Activated CD8-positive, alpha-beta memory T cell treated with anti-CD3 and anti-CD28 coated beads, Interleukin-2, amount 10 ng/mL, durations not matched to agents 7 days and 5 days (primary cell): ENCODE measurements around the gene UQCRC2. TPM values are rescaled to one million over a fixed set of nuclear protein-coding genes. Genes with fewer than 3 reads are reported as not detected.

Source experiments
- ATAC-seq: fragments of 150-1000 bp; cut with Tn5 transposase; one replicate; pipeline ENCODE4 v1.10.0; 2021; ENCODE audit warnings: moderate library complexity
- CTCF ChIA-PET: fragments of 350-600 bp; sonication (Branson Sonifier 250); formaldehyde crosslinking; loops from one replicate; lab custom pipeline; 2021; ENCODE audit warnings: antibody characterized with exemption; lab: Charles Lee
- DNase-seq: peaks from one replicate; pipeline ENCODE4 v3.0.0-alpha.2; 2020
- H3K27ac Mint-ChIP-seq: one replicate; pipeline ENCODE4 v1.8.0; 2021; ENCODE audit warnings: mild to moderate bottlenecking, mixed read lengths
- H3K27me3 Mint-ChIP-seq: one replicate; pipeline ENCODE4 v1.8.0; 2021; ENCODE audit warnings: mixed read lengths
- H3K36me3 Mint-ChIP-seq: one replicate; pipeline ENCODE4 v1.8.0; 2021; ENCODE audit warnings: mild to moderate bottlenecking, mixed read lengths
- H3K4me1 Mint-ChIP-seq: one replicate; pipeline ENCODE4 v1.8.0; 2021; ENCODE audit warnings: mixed read lengths
- H3K4me3 Mint-ChIP-seq: one replicate; pipeline ENCODE4 v1.8.0; 2021; ENCODE audit warnings: mild to moderate bottlenecking, moderate library complexity, mixed read lengths
- H3K9me3 Mint-ChIP-seq: one replicate; pipeline ENCODE4 v1.8.0; 2022; ENCODE audit warnings: low read depth, mixed read lengths
- total RNA-seq, 2 experiments: library from RNA; stranded (reverse); gene quantifications; one replicate each; pipeline ENCODE4 v1.2.3, GENCODE V29; 2021

The UQCRC2 gene
- total RNA-seq, 2 experiments from 2014 or later, result 217 to 279 TPM

GRCh38 chr16:22005746-22006145 is 52.6 kb downstream of the UQCRC2 start:
- ATAC-seq, result no peak
- no peak overlapping the region for H3K27ac Mint-ChIP-seq
- H3K4me3 Mint-ChIP-seq, result no peak overlapping the region
- H3K9me3 Mint-ChIP-seq, result no peaks in the 10 kb centered on the region
- no peaks in the 10 kb centered on the region for H3K27me3 Mint-ChIP-seq
- no peak for DNase-seq
- H3K4me1 Mint-ChIP-seq, result peaks cover 28% of the 10 kb centered on the region
- H3K36me3 Mint-ChIP-seq, result no peaks in the 10 kb centered on the region
- CTCF ChIA-PET, result interaction anchor here (1.2 to 16.4 kb wide), 3 partner anchors 72 to 182 kb away, joined by 5 to 296 read pairs (median 102); no protein-coding TSS in a partner anchor

DNA sequence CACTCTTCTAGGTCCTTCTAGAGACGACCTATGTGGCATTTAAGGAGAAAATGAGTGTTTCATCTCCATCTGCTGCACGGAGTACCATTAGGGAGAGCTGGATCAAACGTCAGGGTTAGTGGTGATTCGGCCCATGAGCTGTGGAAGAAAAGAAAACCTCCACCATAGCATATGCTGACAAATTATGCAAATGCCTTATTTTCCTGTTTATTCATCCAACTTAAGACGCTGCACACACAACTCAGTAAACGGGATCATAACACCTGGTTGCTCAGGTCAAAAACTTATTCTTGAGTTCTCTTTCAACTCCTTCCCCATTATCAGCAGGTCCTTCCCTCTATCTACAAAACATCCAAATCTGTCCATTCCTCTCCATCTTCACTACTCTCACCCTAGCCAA is 53.5 kb downstream of the UQCRC2 start:
- CTCF ChIA-PET, result interaction anchor here (1.2 to 16.4 kb wide), 4 partner anchors 26 to 181 kb away, joined by 3 to 296 read pairs (median 54); no protein-coding TSS in a partner anchor
- DNase-seq (no peak), ATAC-seq (no peak)
- Mint-ChIP-seq H3K27me3 (no peaks in the 10 kb centered on the region), H3K9me3 (no peaks in the 10 kb centered on the region), H3K4me1 (peaks cover 27% of the 10 kb centered on the region), H3K36me3 (no peaks in the 10 kb centered on the region), H3K27ac (peak overlapping the region; percentile 70), H3K4me3 (peak overlapping the region; percentile 77)

DNA sequence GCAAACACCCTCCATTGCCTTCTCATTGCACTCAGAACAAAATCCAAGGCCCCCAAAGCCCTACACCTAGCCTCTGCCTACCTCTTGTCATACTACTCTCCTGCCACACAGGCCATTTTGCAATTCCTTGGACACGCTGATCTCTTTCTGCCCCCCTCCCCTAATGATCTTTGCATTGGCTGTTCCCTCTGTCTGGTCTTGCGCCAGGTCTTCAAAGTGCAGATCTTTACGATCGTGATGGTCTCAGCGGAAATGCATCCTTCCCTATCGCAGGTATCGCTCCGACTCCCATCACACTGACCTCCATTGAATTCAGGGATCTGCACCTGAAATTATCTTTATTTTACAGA is 54.0 kb downstream of the UQCRC2 start:
- CTCF ChIA-PET, result interaction anchor here (0.7 to 16.4 kb wide), 6 partner anchors 26 to 290 kb away, joined by 3 to 296 read pairs (median 7); partner anchors contain the start of gene POLR3E
- H3K4me3 Mint-ChIP-seq, result peak overlapping the region; percentile 77
- H3K9me3 Mint-ChIP-seq, result no peaks in the 10 kb centered on the region
- DNase-seq (no peak), ATAC-seq (no peak)
- H3K36me3 Mint-ChIP-seq, result no peaks in the 10 kb centered on the region
- H3K27ac Mint-ChIP-seq, result peak overlapping the region; percentile 70
- H3K4me1 Mint-ChIP-seq, result peaks cover 29% of the 10 kb centered on the region
- H3K27me3 Mint-ChIP-seq, result no peaks in the 10 kb centered on the region

DNA sequence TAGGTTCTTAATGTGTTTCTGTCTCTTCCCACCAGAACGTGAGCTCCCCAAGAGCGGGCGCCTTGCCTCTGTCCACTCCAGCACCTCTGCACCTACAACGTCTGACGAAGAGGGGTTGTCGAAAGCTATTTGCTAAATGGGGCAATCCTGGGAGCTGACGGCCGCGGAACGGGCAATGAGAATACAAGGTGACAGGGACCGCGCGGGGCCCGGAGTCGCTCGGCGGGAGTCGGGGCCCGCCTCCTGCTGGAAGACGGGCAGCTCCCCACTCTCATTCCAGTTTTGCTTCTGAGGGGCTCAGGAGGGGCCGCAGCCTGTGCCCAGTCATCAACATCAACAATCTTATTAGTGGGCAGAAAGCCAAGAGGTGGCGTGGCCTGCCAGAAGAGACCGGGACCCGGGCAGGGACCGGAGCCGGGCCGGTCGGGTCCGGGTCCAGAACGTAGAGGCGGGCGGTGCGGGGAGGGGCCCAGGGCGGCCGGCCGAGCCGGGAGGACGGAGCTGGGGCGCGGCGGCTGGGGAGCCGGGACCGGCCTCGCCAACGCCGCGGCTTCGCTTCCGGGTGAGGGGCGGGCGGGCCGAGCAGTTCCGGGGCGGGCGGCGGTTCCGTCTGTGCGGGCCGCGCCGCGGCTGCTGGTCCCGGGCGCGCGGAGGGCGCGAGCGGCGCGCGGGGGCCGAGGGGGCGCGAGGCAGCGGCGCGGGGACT is 54.5 kb downstream of the UQCRC2 start, which contains the start of gene MOSMO:
Gene MOSMO, plus strand, starts transcription at position 603 of the 706 bp plus-strand sequence. CDS start 191 bp downstream, outside the sequence.
- Mint-ChIP-seq H3K36me3 (no peaks in the 10 kb centered on the region), H3K9me3 (no peaks in the 10 kb centered on the region), H3K27ac (peak within 1 kb of the TSS; percentile 81), H3K4me1 (peaks cover 34% of the 10 kb centered on the region), H3K4me3 (peak within 1 kb of the TSS; percentile 85), H3K27me3 (no peaks in the 10 kb centered on the region)
- DNase-seq (peak; percentile 73), ATAC-seq (peak; percentile 96)
- CTCF ChIA-PET, result interaction anchor here (0.7 to 16.4 kb wide), 6 partner anchors 16 to 289 kb away, joined by 3 to 296 read pairs (median 6); partner anchors contain the start of gene POLR3E

DNA sequence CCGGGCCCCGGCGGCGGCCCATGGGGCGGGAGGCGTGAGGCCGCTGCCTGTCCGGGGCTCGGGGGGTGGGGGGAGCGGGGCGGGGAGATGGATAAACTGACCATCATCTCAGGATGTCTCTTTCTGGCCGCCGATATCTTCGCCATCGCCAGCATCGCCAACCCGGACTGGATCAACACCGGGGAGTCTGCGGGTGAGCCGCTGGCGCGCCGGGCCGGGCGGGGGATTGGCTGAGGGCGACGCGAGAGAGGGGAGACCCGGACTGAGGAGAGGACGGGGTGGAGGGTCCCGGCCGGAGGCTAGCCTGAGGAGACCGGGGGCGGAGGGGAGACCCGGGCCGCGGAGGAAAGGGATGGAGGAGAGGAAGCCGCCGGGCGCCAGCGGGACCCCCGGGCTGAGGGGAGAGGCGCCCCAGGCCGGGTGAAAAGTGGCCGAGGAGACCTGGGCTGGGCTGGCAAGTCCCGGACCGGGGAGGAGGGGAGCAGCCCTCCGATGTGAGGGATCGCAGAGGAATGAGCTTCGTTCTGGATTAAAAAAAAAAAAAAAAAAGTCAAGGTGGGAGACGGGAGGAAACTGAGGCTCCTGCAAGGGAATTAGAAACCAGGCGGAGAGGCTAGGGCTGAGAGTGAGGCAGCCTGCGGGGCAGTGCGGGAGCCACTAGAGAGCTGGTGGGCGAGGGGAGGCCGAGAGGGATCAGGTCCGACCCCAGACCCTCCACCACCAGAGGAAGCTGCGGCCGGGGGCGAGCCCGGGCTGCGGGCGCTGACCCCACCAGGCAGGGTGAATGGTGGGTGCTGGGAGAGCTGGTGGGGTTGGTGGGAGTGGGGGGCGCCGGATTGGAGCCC is 55.3 kb downstream of the UQCRC2 start:
- H3K4me1 Mint-ChIP-seq, result peaks cover 37% of the 10 kb centered on the region
- H3K27ac Mint-ChIP-seq, result peak overlapping the region; percentile 81
- ATAC-seq (peak; percentile 50), DNase-seq (peak; percentile 52)
- peak overlapping the region; percentile 85 for H3K4me3 Mint-ChIP-seq
- CTCF ChIA-PET, result interaction anchor here (0.7 to 16.4 kb wide), 13 partner anchors 8 to 292 kb away, joined by 3 to 296 read pairs (median 5); no protein-coding TSS in a partner anchor
- H3K27me3 Mint-ChIP-seq, result no peaks in the 10 kb centered on the region
- H3K9me3 Mint-ChIP-seq, result no peaks in the 10 kb centered on the region
- no peaks in the 10 kb centered on the region for H3K36me3 Mint-ChIP-seq

DNA sequence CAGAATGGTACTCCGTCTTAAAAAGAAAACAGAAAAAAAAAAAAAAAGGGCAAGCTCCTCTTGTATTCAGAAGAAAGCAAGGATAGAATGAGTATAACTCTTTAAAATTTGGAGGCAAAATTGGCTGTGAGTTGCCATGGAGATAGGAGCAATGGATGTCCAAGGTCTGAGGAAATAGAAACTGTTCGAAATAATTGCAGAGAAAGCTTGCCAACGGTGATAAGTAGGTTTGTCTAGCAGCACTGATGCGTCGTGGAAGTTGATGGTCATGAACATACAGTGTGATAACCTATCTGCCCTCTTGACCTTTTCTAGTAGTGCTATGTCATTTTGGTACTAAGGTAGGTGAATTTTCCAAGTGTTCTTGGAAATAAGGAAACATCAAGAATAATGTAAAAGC is 57.7 kb downstream of the UQCRC2 start:
- no peak overlapping the region for H3K27ac Mint-ChIP-seq
- no peaks in the 10 kb centered on the region for H3K36me3 Mint-ChIP-seq
- H3K9me3 Mint-ChIP-seq, result no peaks in the 10 kb centered on the region
- no peak for ATAC-seq
- CTCF ChIA-PET, result interaction anchor here (1.7 to 16.4 kb wide), 3 partner anchors 9 to 177 kb away, joined by 9 to 296 read pairs (median 102); no protein-coding TSS in a partner anchor
- no peak overlapping the region for H3K4me3 Mint-ChIP-seq
- no peaks in the 10 kb centered on the region for H3K27me3 Mint-ChIP-seq
- H3K4me1 Mint-ChIP-seq, result peaks cover 48% of the 10 kb centered on the region
- DNase-seq, result no peak

- Mint-ChIP-seq H3K4me3 (no peak overlapping the region), H3K9me3 (no peaks in the 10 kb centered on the region), H3K27me3 (no peaks in the 10 kb centered on the region), H3K27ac (no peak overlapping the region), H3K36me3 (no peaks in the 10 kb centered on the region), H3K4me1 (peaks cover 41% of the 10 kb centered on the region)
- no peak for ATAC-seq
- DNase-seq, result no peak
- CTCF ChIA-PET, result interaction anchor here (1.3 to 16.4 kb wide), 4 partner anchors 10 to 176 kb away, joined by 3 to 296 read pairs (median 6); no protein-coding TSS in a partner anchor
Measured at GRCh38 chr16:22012241-22012640, 59.1 kb downstream of the UQCRC2 start.

GRCh38 chr16:22013486-22013885 is 60.3 kb downstream of the UQCRC2 start:
- no peak overlapping the region for H3K27ac Mint-ChIP-seq
- no peaks in the 10 kb centered on the region for H3K36me3 Mint-ChIP-seq
- H3K27me3 Mint-ChIP-seq, result no peaks in the 10 kb centered on the region
- H3K9me3 Mint-ChIP-seq, result no peaks in the 10 kb centered on the region
- H3K4me3 Mint-ChIP-seq, result no peak overlapping the region
- no peak for ATAC-seq
- peaks cover 39% of the 10 kb centered on the region for H3K4me1 Mint-ChIP-seq
- CTCF ChIA-PET, result interaction anchor here (1.2 to 1.8 kb wide), 2 partner anchors 64 to 175 kb away, joined by 3 to 4 read pairs; no protein-coding TSS in a partner anchor
- no peak for DNase-seq

- no peak for ATAC-seq
- DNase-seq, result no peak
- H3K27me3 Mint-ChIP-seq, result no peaks in the 10 kb centered on the region
- no peak overlapping the region for H3K4me3 Mint-ChIP-seq
- CTCF ChIA-PET, result interaction anchor here (1.5 kb wide), 1 partner anchor 13 kb away, joined by 3 read pairs; no protein-coding TSS in a partner anchor
- H3K27ac Mint-ChIP-seq, result no peak overlapping the region
- H3K36me3 Mint-ChIP-seq, result no peaks in the 10 kb centered on the region
- peaks cover 39% of the 10 kb centered on the region for H3K4me1 Mint-ChIP-seq
- no peaks in the 10 kb centered on the region for H3K9me3 Mint-ChIP-seq
Measured at GRCh38 chr16:22014271-22014873, 61.2 kb downstream of the UQCRC2 start.

GRCh38 chr16:22016927-22017326 is 63.8 kb downstream of the UQCRC2 start:
- H3K27ac Mint-ChIP-seq, result no peak overlapping the region
- H3K4me3 Mint-ChIP-seq, result no peak overlapping the region
- ATAC-seq (no peak), DNase-seq (no peak)
- no peaks in the 10 kb centered on the region for H3K9me3 Mint-ChIP-seq
- H3K36me3 Mint-ChIP-seq, result no peaks in the 10 kb centered on the region
- H3K4me1 Mint-ChIP-seq, result peaks cover 24% of the 10 kb centered on the region
- no peaks in the 10 kb centered on the region for H3K27me3 Mint-ChIP-seq
- CTCF ChIA-PET, result interaction anchor here (1.0 to 2.3 kb wide), 4 partner anchors 8 to 189 kb away, joined by 3 to 7 read pairs (median 4); partner anchors contain the start of gene EEF2K

GRCh38 chr16:22018559-22018958 is 65.4 kb downstream of the UQCRC2 start:
- Mint-ChIP-seq H3K9me3 (no peaks in the 10 kb centered on the region), H3K36me3 (no peaks in the 10 kb centered on the region), H3K4me1 (peaks cover 15% of the 10 kb centered on the region), H3K27me3 (no peaks in the 10 kb centered on the region), H3K27ac (no peak overlapping the region), H3K4me3 (no peak overlapping the region)
- ATAC-seq (no peak), DNase-seq (no peak)
- CTCF ChIA-PET, result no interaction called here

DNA sequence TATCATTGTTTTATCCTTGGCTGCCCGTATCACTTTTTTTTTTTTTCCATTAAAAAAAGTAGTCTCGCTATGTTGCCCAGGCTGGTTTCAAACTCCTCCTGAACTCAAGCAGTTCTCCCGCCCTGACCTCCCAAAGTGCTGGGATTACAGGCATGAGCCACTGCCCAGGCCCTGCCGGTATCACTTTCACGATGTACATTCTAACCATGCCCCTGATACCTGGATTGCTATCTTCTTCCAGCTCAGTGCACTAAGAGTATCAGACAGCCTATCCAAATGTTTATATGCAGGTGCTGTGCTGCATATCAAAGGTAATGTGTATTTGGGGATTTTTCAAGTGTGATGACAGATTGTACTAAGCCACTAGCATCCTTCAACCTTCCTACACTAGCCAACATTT is 69.0 kb downstream of the UQCRC2 start:
- no peak for ATAC-seq
- no peak for DNase-seq
- Mint-ChIP-seq H3K4me3 (no peak overlapping the region), H3K36me3 (peaks cover 3% of the 10 kb centered on the region), H3K4me1 (peaks cover 10% of the 10 kb centered on the region), H3K27ac (no peak overlapping the region), H3K27me3 (no peaks in the 10 kb centered on the region), H3K9me3 (no peaks in the 10 kb centered on the region)
- CTCF ChIA-PET, result interaction anchor here (1.3 to 3.2 kb wide), 2 partner anchors 13 to 56 kb away, joined by 5 to 10 read pairs; no protein-coding TSS in a partner anchor
